Caco-2 (cell line): Measurements from ENCODE around the gene SESN1. TPM values are rescaled to one million over a fixed set of nuclear protein-coding genes. Genes with fewer than 3 reads are reported as not detected.

Source experiments
- BruUV-seq: library from RNA; stranded (reverse); fragments of 400-500 nt; replicated peaks from 2 replicates; lab custom pipeline; 2021; lab: Mats Ljungman, UMichigan
- CTCF ChIA-PET: fragments of 300-600 bp; sonication (Branson Sonifier 250); formaldehyde crosslinking; loops from one replicate; lab custom pipeline; 2022; ENCODE audit warnings: antibody characterized with exemption; lab: Charles Lee
- POLR2A ChIA-PET: fragments of 300-600 bp; sonication (Branson Sonifier 250); formaldehyde crosslinking; loops from one replicate; lab custom pipeline; 2022; ENCODE audit warnings: antibody characterized with exemption; lab: Charles Lee
- DNase-seq, 2 experiments: peaks; one replicate each; pipeline versions ENCODE4 v3.0.0 to v3.0.0-alpha.2; 2020 to 2022
- H3K27me3 ChIP-seq: replicated peaks from 2 replicates; pipeline ENCODE4 v1.6.0; 2011; ENCODE audit warnings: low read length; ENCODE audit not compliant: control insufficient read depth, insufficient read depth
- H3K36me3 ChIP-seq: 2 replicates; pipeline ENCODE4 v1.5.1; 2011; ENCODE audit warnings: low read length; ENCODE audit not compliant: control insufficient read depth, insufficient read depth
- H3K4me1 ChIP-seq: fragments of 250-450 bp; sonication (Bioruptor Pico); 2 replicates; pipeline ENCODE4 v1.5.1; 2020; ENCODE audit warnings: mild to moderate bottlenecking
- H3K4me3 ChIP-seq: 2 replicates; pipeline ENCODE4 v1.5.1; 2011; ENCODE audit warnings: low read depth, mild to moderate bottlenecking, control low read depth, low read length
- H3K9me3 ChIP-seq: fragments of 250-450 bp; sonication (Bioruptor Pico); 2 replicates; pipeline ENCODE4 v1.5.1; 2020; ENCODE audit warnings: mild to moderate bottlenecking, moderate library complexity
- H3K27ac Mint-ChIP-seq: one replicate; pipeline ENCODE4 v1.8.0; 2022; ENCODE audit warnings: mixed read lengths; ENCODE audit not compliant: unreplicated experiment
- H3K27me3 Mint-ChIP-seq: one replicate; pipeline ENCODE4 v1.8.0; 2022; ENCODE audit warnings: mixed read lengths; ENCODE audit not compliant: insufficient read depth, unreplicated experiment
- H3K36me3 Mint-ChIP-seq: one replicate; pipeline ENCODE4 v1.8.0; 2022; ENCODE audit warnings: mild to moderate bottlenecking, mixed read lengths; ENCODE audit not compliant: insufficient read depth, unreplicated experiment
- H3K4me1 Mint-ChIP-seq: one replicate; pipeline ENCODE4 v1.8.0; 2022; ENCODE audit warnings: low read depth, mixed read lengths; ENCODE audit not compliant: unreplicated experiment
- H3K4me3 Mint-ChIP-seq: one replicate; pipeline ENCODE4 v1.8.0; 2022; ENCODE audit warnings: mild to moderate bottlenecking, moderate library complexity, mixed read lengths; ENCODE audit not compliant: unreplicated experiment
- H3K9me3 Mint-ChIP-seq: one replicate; pipeline ENCODE4 v1.8.0; 2022; ENCODE audit warnings: mixed read lengths; ENCODE audit not compliant: unreplicated experiment
- CTCF ChIP-seq, 2 experiments: fragments of 200-600 bp in 1 of 2; IDR thresholded peaks; 1 replicate in 1 of 2; 2 replicates in 1 of 2; pipeline versions ENCODE4 v1.5.1 to v1.8.0; 2011 to 2022; ENCODE audit warnings: antibody characterized with exemption in 1 of 2, control low read depth in 1 of 2, inconsistent platforms in 1 of 2, low read depth in 1 of 2, low read length in 1 of 2, mild to moderate bottlenecking in 1 of 2, moderate library complexity in 1 of 2; ENCODE audit not compliant: insufficient read depth in 1 of 2, severe bottlenecking in 1 of 2, unreplicated experiment in 1 of 2
- intact Hi-C: fragments of 100-400 bp; cut with micrococcal nuclease; formaldehyde crosslinking; loops from one replicate; pipeline ENCODE4 v1.10.0; 2022; ENCODE audit not compliant: unreplicated experiment
- total RNA-seq: library from RNA; stranded (reverse); gene quantifications from 2 replicates; pipeline ENCODE4 v1.2.3, GENCODE V29; 2022

The SESN1 gene
- total RNA-seq, 1 experiment from 2014 or later: 21.9 TPM

GRCh38 chr6:109045493-109045892, 49.2 kb downstream of the SESN1 start:
- Histone ChIP-seq H3K4me1 (peaks cover 22% of the 10 kb centered on the region), H3K27me3 (no peaks in the 10 kb centered on the region), H3K36me3 (no peaks in the 10 kb centered on the region), H3K4me3 (no peak overlapping the region), H3K9me3 (no peaks in the 10 kb centered on the region)
- no TSS peak for BruUV-seq
- peak overlapping the region; percentile 3 for H3K27ac Mint-ChIP-seq
- H3K4me3 Mint-ChIP-seq: no peak overlapping the region
- no peak for DNase-seq
- H3K36me3 Mint-ChIP-seq: peaks cover 4% of the 10 kb centered on the region
- ChIA-PET POLR2A (no interaction called here), CTCF (no interaction called here)
- no peaks in the 10 kb centered on the region for H3K27me3 Mint-ChIP-seq
- intact Hi-C loops: no loop called here
- peaks cover 9% of the 10 kb centered on the region for H3K9me3 Mint-ChIP-seq
- H3K4me1 Mint-ChIP-seq: peaks cover 30% of the 10 kb centered on the region
- no peak for TF ChIP-seq CTCF (IDR thresholded peaks at IDR 0.05; ENCODE audit: insufficient read depth in 1 of 2, low read depth in 1 of 2, low read length in 1 of 2, severe bottlenecking in 1 of 2, unreplicated experiment in 1 of 2)

DNA sequence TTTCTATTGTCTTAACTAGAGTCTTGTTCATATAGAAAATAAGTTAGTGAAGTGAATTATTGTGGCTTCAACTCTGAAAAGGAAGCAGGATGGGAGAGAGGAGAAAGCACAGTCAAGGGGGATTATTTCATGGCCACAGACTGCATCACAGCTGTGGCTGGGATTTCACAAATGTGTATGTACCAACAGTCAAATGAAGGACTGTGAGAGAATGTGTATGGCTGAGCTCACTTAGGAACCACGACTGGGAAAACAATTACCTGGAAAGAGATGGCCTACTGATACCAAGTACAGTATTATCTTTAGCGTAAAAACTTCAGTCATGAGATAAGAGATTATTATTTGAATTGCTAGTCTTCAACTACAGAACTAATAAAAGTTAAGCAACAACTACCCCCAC, 54.9 kb downstream of the SESN1 start:
- Mint-ChIP-seq H3K27me3 (no peaks in the 10 kb centered on the region), H3K27ac (peak overlapping the region; percentile 41), H3K9me3 (no peaks in the 10 kb centered on the region), H3K4me3 (peak overlapping the region; percentile 34), H3K4me1 (peaks cover 24% of the 10 kb centered on the region), H3K36me3 (no peaks in the 10 kb centered on the region)
- no peaks in the 10 kb centered on the region for H3K36me3 ChIP-seq
- H3K4me1 ChIP-seq: peaks cover 41% of the 10 kb centered on the region
- no peaks in the 10 kb centered on the region for H3K9me3 ChIP-seq
- ChIA-PET CTCF (interaction anchor here (0.6 to 0.8 kb wide), 2 partner anchors 30 to 145 kb away, joined by 3 to 5 read pairs; no protein-coding TSS in a partner anchor), POLR2A (interaction anchor here (0.6 kb wide), 1 partner anchor 31 kb away, joined by 3 read pairs; no protein-coding TSS in a partner anchor)
- no TSS peak for BruUV-seq
- no peak overlapping the region for H3K4me3 ChIP-seq
- intact Hi-C loops: loop anchor here (5.0 kb wide), 1 partner anchor 32 kb away; no protein-coding TSS in a partner anchor
- TF ChIP-seq CTCF (IDR thresholded peaks at IDR 0.05; ENCODE audit: insufficient read depth in 1 of 2, low read depth in 1 of 2, low read length in 1 of 2, severe bottlenecking in 1 of 2, unreplicated experiment in 1 of 2): no peak
- DNase-seq: peak; percentile 45 to 53
- H3K27me3 ChIP-seq: no peaks in the 10 kb centered on the region

DNA sequence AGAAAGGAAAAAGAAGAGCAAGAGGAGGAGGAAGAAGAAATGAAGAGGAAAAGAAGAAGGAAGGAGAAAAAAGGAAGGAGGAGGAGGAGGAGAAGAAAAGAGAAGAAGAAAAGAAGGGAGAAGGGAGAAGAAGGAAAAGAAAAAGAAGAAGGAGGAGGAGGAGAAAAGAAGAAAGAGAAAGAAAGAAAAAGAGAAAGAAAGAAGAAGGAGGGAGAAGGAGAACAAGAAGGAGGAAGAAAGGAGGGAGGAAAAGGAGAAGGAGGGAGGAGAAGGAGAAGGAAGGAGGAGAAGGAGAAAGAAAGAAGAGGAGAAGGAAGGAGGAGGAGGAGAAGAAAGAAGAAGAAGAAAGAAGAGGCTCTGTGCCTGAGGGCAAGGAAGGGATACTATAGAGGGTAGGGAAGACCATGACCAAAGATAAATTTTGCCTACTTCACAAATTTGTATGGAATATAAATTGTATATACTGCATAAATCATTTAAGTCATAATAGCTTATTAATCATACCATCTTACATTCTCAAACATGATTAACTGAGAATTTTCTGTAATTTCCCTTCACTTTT, 55.7 kb downstream of the SESN1 start:
- Mint-ChIP-seq H3K36me3 (no peaks in the 10 kb centered on the region), H3K27ac (peak overlapping the region; percentile 16), H3K4me3 (peak overlapping the region; percentile 4), H3K27me3 (no peaks in the 10 kb centered on the region), H3K9me3 (no peaks in the 10 kb centered on the region), H3K4me1 (peaks cover 24% of the 10 kb centered on the region)
- BruUV-seq: no TSS peak
- no peak for TF ChIP-seq CTCF (IDR thresholded peaks at IDR 0.05; ENCODE audit: insufficient read depth in 1 of 2, low read depth in 1 of 2, low read length in 1 of 2, severe bottlenecking in 1 of 2, unreplicated experiment in 1 of 2)
- Histone ChIP-seq H3K9me3 (no peaks in the 10 kb centered on the region), H3K36me3 (no peaks in the 10 kb centered on the region), H3K4me3 (no peak overlapping the region), H3K4me1 (peaks cover 45% of the 10 kb centered on the region), H3K27me3 (no peaks in the 10 kb centered on the region)
- DNase-seq: no peak
- POLR2A ChIA-PET: interaction anchor here (0.6 kb wide), 1 partner anchor 277 kb away, joined by 20 read pairs; no protein-coding TSS in a partner anchor
- CTCF ChIA-PET: interaction anchor here (0.8 kb wide), 1 partner anchor 30 kb away, joined by 3 read pairs; no protein-coding TSS in a partner anchor
- intact Hi-C loops: no loop called here
